ENCODE results near the gene LASP1.

- TF ChIP-seq CTCF (IDR thresholded peaks at IDR 0.05; ENCODE audit: low read length) (no peak), EZH2 (IDR thresholded peaks at IDR 0.05; ENCODE audit: borderline replicate concordance, low read length) (no peak)
These were observed 22.8 kb downstream of the LASP1 start for GRCh38 chr17:38892620-38893019.
